HUES6 (cell line): ENCODE results near the gene CFAP161.

Experiments used
- H3K27ac ChIP-seq: 2 replicates; pipeline ENCODE4 v1.7.0; 2013; ENCODE audit warnings: low read depth, mild to moderate bottlenecking, low read length, inconsistent platforms
- H3K27me3 ChIP-seq: 2 replicates; pipeline ENCODE4 v1.6.1; 2013; ENCODE audit warnings: low read length; ENCODE audit not compliant: control insufficient read depth, insufficient read depth
- H3K36me3 ChIP-seq: 2 replicates; pipeline ENCODE4 v1.6.1; 2013; ENCODE audit warnings: low read length; ENCODE audit not compliant: control insufficient read depth, insufficient read depth
- H3K4me1 ChIP-seq: 2 replicates; pipeline ENCODE4 v1.6.1; 2013; ENCODE audit warnings: low read length; ENCODE audit not compliant: control insufficient read depth, insufficient read depth
- H3K4me3 ChIP-seq: 2 replicates; pipeline ENCODE4 v1.5.1; 2013; ENCODE audit warnings: low read depth, low read length
- H3K9ac ChIP-seq: one replicate; pipeline ENCODE4 v1.6.1; 2013; ENCODE audit warnings: mild to moderate bottlenecking, low read length
- H3K9me3 ChIP-seq: 2 replicates; pipeline ENCODE4 v1.6.1; 2013; ENCODE audit warnings: low read depth, low read length; ENCODE audit not compliant: control insufficient read depth, insufficient read depth

The CFAP161 gene

GRCh38 chr15:81197688-81198281, 63.7 kb downstream of the CFAP161 start:
- Histone ChIP-seq H3K4me3 (no peak overlapping the region), H3K27ac (no peak overlapping the region), H3K4me1 (no peaks in the 10 kb centered on the region), H3K9ac (no peak overlapping the region), H3K36me3 (no peaks in the 10 kb centered on the region), H3K9me3 (no peaks in the 10 kb centered on the region), H3K27me3 (no peaks in the 10 kb centered on the region)
